A375 (cell line): ENCODE data around the gene ATP1A1. TPM values are rescaled to one million over a fixed set of nuclear protein-coding genes. Genes with fewer than 3 reads are reported as not detected.

Experiments used
- small RNA-seq: library from RNA; depleted of rRNA; stranded (forward); fragments of <200 nt; gene quantifications from one replicate; pipeline ENCODE3, GENCODE V24; 2014
- total RNA-seq: library from RNA; depleted of rRNA; stranded (reverse); fragments of >200 nt; shearing (Covaris generic); gene quantifications from 2 replicates; pipeline ENCODE4 v1.2.3, GENCODE V29; 2014; rRNA removed

Gene ATP1A1
- total RNA-seq, result 251 and 259 TPM in 2 replicates

GRCh38 chr1:116372651-116373430 lies at the start of gene ATP1A1:
ATP1A1 (plus strand) TSS chr1:116373244; CDS start chr1:116373512, 268 bp downstream.

Small RNA genes lying within 50 kb of the gene (small RNA-seq; reads per million reads assigned to genes)
- gene RF00019 (not detected), gene RNU6-817P (not detected)

Other genes with a start within 250 kb of the ATP1A1 start
- gene CD58, start 197.8 kb downstream of the ATP1A1 start, total RNA-seq, result 26.6 and 28.9 TPM in 2 replicates